ENCODE measurements around the gene CAPZA2. TPM values are rescaled to one million over a fixed set of nuclear protein-coding genes. Genes with fewer than 3 reads are reported as not detected.

The CAPZA2 gene
- total and polyA plus RNA-seq, 2 experiments from 2014 or later, result 49.1 to 106 TPM

DNA sequence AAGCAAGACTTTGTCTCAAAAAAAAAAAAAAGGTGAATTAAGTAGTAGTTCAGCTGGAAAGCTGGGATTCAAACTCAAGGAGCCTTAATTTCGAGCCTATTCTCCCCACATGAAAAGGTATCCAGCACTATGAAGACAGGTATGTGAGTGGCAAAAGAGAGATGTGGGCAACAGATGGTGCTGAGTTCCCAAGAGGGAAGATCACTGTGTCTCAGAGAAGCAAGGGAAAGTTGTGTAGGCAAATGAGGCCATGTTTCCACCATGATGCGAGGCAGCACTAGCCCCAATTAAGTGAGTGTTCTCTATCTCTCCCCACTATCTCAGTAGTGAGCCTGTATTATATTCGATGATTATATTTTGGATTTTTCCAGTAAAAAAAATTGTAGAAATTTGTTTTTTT lies 71.1 kb downstream of the CAPZA2 start:
- H3K27me3 Mint-ChIP-seq (ENCODE audit: insufficient read depth, low read depth, poor library complexity), result peaks cover 3% of the 10 kb centered on the region
- no peak overlapping the region for H3K27ac Mint-ChIP-seq
- no peaks in the 10 kb centered on the region for H3K36me3 Mint-ChIP-seq (ENCODE audit: low read depth)
- Histone ChIP-seq H3K4me3 (no peak overlapping the region), H3K4me1 (ENCODE audit: insufficient read depth) (peaks cover 6% of the 10 kb centered on the region; the same call in 1 of the 2 replicates), H3K4me2 (no peak overlapping the region), H3K36me3 (ENCODE audit: insufficient read depth) (no peaks in the 10 kb centered on the region), H3K9me2 (ENCODE audit: insufficient read depth) (no peaks in the 10 kb centered on the region), H4K20me1 (replicated peaks; ENCODE audit: insufficient read depth) (no peaks in the 10 kb centered on the region), H3K79me2 (replicated peaks; ENCODE audit: insufficient read depth) (no peaks in the 10 kb centered on the region), H2AFZ (no peak overlapping the region), H3F3A (replicated peaks; ENCODE audit: low read depth) (no peaks in the 10 kb centered on the region), H3K27me3 (ENCODE audit: insufficient read depth) (no peaks in the 10 kb centered on the region), H3K27ac (ENCODE audit: low read depth) (no peak overlapping the region)
- no peak for DNase-seq (ENCODE audit: low spot score)
- no peaks in the 10 kb centered on the region; the same call in 2 of the 3 replicates for H3K9me3 Mint-ChIP-seq
- no peak for ATAC-seq
- peaks cover 7% of the 10 kb centered on the region for H3K4me1 Mint-ChIP-seq
- TF ChIP-seq STAT1 (IDR thresholded peaks at IDR 0.05; ENCODE audit: unreplicated experiment), result no peak
- TF ChIP-seq EZH2 (IDR thresholded peaks at IDR 0.05; ENCODE audit: low read depth, unreplicated experiment), result no peak
- TF ChIP-seq, protein P1, sequence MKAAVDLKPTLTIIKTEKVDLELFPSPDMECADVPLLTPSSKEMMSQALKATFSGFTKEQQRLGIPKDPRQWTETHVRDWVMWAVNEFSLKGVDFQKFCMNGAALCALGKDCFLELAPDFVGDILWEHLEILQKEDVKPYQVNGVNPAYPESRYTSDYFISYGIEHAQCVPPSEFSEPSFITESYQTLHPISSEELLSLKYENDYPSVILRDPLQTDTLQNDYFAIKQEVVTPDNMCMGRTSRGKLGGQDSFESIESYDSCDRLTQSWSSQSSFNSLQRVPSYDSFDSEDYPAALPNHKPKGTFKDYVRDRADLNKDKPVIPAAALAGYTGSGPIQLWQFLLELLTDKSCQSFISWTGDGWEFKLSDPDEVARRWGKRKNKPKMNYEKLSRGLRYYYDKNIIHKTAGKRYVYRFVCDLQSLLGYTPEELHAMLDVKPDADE (IDR thresholded peaks at IDR 0.05), result no peak
- no peak for TF ChIP-seq NANOG (IDR thresholded peaks at IDR 0.05; ENCODE audit: borderline replicate concordance)
- TF ChIP-seq EZH2phosphoT487 (IDR thresholded peaks at IDR 0.05; ENCODE audit: unreplicated experiment), result no peak
- TF ChIP-seq CREB1 (CRISPR knock-in tag; IDR thresholded peaks at IDR 0.05; ENCODE audit: low read depth), result no peak
- TF ChIP-seq ZNF331 (CRISPR knock-in tag; IDR thresholded peaks at IDR 0.05; ENCODE audit: low read depth), result no peak
- no peak for TF ChIP-seq ZNF114 (CRISPR knock-in tag; IDR thresholded peaks at IDR 0.05)
- TF ChIP-seq, protein P2, sequence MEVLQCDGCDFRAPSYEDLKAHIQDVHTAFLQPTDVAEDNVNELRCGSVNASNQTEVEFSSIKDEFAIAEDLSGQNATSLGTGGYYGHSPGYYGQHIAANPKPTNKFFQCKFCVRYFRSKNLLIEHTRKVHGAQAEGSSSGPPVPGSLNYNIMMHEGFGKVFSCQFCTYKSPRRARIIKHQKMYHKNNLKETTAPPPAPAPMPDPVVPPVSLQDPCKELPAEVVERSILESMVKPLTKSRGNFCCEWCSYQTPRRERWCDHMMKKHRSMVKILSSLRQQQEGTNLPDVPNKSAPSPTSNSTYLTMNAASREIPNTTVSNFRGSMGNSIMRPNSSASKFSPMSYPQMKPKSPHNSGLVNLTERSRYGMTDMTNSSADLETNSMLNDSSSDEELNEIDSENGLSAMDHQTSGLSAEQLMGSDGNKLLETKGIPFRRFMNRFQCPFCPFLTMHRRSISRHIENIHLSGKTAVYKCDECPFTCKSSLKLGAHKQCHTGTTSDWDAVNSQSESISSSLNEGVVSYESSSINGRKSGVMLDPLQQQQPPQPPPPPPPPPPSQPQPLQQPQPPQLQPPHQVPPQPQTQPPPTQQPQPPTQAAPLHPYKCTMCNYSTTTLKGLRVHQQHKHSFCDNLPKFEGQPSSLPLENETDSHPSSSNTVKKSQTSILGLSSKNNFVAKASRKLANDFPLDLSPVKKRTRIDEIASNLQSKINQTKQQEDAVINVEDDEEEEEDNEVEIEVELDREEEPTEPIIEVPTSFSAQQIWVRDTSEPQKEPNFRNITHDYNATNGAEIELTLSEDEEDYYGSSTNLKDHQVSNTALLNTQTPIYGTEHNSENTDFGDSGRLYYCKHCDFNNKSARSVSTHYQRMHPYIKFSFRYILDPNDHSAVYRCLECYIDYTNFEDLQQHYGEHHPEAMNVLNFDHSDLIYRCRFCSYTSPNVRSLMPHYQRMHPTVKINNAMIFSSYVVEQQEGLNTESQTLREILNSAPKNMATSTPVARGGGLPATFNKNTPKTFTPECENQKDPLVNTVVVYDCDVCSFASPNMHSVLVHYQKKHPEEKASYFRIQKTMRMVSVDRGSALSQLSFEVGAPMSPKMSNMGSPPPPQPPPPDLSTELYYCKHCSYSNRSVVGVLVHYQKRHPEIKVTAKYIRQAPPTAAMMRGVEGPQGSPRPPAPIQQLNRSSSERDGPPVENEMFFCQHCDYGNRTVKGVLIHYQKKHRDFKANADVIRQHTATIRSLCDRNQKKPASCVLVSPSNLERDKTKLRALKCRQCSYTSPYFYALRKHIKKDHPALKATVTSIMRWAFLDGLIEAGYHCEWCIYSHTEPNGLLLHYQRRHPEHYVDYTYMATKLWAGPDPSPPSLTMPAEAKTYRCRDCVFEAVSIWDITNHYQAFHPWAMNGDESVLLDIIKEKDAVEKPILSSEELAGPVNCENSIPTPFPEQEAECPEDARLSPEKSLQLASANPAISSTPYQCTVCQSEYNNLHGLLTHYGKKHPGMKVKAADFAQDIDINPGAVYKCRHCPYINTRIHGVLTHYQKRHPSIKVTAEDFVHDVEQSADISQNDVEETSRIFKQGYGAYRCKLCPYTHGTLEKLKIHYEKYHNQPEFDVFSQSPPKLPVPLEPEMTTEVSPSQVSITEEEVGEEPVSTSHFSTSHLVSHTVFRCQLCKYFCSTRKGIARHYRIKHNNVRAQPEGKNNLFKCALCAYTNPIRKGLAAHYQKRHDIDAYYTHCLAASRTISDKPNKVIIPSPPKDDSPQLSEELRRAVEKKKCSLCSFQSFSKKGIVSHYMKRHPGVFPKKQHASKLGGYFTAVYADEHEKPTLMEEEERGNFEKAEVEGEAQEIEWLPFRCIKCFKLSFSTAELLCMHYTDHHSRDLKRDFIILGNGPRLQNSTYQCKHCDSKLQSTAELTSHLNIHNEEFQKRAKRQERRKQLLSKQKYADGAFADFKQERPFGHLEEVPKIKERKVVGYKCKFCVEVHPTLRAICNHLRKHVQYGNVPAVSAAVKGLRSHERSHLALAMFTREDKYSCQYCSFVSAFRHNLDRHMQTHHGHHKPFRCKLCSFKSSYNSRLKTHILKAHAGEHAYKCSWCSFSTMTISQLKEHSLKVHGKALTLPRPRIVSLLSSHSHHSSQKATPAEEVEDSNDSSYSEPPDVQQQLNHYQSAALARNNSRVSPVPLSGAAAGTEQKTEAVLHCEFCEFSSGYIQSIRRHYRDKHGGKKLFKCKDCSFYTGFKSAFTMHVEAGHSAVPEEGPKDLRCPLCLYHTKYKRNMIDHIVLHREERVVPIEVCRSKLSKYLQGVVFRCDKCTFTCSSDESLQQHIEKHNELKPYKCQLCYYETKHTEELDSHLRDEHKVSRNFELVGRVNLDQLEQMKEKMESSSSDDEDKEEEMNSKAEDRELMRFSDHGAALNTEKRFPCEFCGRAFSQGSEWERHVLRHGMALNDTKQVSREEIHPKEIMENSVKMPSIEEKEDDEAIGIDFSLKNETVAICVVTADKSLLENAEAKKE (CRISPR knock-in tag; IDR thresholded peaks at IDR 0.05), result no peak
- TF ChIP-seq, protein P3, sequence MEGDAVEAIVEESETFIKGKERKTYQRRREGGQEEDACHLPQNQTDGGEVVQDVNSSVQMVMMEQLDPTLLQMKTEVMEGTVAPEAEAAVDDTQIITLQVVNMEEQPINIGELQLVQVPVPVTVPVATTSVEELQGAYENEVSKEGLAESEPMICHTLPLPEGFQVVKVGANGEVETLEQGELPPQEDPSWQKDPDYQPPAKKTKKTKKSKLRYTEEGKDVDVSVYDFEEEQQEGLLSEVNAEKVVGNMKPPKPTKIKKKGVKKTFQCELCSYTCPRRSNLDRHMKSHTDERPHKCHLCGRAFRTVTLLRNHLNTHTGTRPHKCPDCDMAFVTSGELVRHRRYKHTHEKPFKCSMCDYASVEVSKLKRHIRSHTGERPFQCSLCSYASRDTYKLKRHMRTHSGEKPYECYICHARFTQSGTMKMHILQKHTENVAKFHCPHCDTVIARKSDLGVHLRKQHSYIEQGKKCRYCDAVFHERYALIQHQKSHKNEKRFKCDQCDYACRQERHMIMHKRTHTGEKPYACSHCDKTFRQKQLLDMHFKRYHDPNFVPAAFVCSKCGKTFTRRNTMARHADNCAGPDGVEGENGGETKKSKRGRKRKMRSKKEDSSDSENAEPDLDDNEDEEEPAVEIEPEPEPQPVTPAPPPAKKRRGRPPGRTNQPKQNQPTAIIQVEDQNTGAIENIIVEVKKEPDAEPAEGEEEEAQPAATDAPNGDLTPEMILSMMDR (conservative IDR thresholded peaks at IDR 0.05; ENCODE audit: low read depth in 2 of 2), result no peak
- TF ChIP-seq JUNB (IDR thresholded peaks at IDR 0.05; ENCODE audit: unreplicated experiment), result no peak
- TF ChIP-seq POLR2AphosphoS5 (IDR thresholded peaks at IDR 0.05; ENCODE audit: low read depth), result no peak
- TF ChIP-seq, protein P4, sequence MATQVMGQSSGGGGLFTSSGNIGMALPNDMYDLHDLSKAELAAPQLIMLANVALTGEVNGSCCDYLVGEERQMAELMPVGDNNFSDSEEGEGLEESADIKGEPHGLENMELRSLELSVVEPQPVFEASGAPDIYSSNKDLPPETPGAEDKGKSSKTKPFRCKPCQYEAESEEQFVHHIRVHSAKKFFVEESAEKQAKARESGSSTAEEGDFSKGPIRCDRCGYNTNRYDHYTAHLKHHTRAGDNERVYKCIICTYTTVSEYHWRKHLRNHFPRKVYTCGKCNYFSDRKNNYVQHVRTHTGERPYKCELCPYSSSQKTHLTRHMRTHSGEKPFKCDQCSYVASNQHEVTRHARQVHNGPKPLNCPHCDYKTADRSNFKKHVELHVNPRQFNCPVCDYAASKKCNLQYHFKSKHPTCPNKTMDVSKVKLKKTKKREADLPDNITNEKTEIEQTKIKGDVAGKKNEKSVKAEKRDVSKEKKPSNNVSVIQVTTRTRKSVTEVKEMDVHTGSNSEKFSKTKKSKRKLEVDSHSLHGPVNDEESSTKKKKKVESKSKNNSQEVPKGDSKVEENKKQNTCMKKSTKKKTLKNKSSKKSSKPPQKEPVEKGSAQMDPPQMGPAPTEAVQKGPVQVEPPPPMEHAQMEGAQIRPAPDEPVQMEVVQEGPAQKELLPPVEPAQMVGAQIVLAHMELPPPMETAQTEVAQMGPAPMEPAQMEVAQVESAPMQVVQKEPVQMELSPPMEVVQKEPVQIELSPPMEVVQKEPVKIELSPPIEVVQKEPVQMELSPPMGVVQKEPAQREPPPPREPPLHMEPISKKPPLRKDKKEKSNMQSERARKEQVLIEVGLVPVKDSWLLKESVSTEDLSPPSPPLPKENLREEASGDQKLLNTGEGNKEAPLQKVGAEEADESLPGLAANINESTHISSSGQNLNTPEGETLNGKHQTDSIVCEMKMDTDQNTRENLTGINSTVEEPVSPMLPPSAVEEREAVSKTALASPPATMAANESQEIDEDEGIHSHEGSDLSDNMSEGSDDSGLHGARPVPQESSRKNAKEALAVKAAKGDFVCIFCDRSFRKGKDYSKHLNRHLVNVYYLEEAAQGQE (IDR thresholded peaks at IDR 0.05; ENCODE audit: unreplicated experiment), result no peak
- H3K4me3 Mint-ChIP-seq, result no peak overlapping the region

All from GM23338 (cell line).